Hepatocyte (in vitro differentiated cells): ENCODE measurements around the gene PITPNC1.

Source experiments
- EZH2 ChIP-seq: fragments of 200-600 bp; sonication (generic); IDR thresholded peaks from 2 replicates; pipeline ENCODE4 v1.6.1; 2016; ENCODE audit warnings: antibody characterized with exemption, mild to moderate bottlenecking, borderline replicate concordance
- TF ChIP-seq, protein P1 (sequence below): fragments of 200-600 bp; sonication (generic); IDR thresholded peaks from 2 replicates; pipeline ENCODE4 v1.5.1; 2016; ENCODE audit warnings: antibody characterized with exemption, mild to moderate bottlenecking; ENCODE audit not compliant: poor library complexity

DNA sequence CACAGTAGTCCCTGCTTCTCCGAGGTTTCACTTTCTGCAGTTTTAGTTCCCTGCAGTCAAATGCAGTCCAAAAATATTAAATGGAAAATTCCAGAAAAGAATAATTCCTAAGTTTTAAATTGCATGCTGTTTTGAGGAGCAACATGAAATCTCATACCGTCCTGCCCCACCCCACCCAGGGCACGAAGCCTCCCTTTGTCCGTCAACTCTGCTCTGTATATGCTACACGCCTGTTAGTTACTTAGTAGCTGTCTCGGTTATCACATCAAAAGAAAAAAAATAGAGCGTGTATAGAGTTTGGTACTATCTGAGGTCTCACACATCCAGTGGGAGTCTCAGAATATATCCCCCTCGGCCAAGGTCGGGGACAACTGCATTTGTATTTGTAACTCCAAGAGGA lies 211.2 kb downstream of the PITPNC1 start:
- TF ChIP-seq, protein P1, sequence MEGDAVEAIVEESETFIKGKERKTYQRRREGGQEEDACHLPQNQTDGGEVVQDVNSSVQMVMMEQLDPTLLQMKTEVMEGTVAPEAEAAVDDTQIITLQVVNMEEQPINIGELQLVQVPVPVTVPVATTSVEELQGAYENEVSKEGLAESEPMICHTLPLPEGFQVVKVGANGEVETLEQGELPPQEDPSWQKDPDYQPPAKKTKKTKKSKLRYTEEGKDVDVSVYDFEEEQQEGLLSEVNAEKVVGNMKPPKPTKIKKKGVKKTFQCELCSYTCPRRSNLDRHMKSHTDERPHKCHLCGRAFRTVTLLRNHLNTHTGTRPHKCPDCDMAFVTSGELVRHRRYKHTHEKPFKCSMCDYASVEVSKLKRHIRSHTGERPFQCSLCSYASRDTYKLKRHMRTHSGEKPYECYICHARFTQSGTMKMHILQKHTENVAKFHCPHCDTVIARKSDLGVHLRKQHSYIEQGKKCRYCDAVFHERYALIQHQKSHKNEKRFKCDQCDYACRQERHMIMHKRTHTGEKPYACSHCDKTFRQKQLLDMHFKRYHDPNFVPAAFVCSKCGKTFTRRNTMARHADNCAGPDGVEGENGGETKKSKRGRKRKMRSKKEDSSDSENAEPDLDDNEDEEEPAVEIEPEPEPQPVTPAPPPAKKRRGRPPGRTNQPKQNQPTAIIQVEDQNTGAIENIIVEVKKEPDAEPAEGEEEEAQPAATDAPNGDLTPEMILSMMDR, result no peak
- no peak for TF ChIP-seq EZH2
